Glutamatergic neuron (in vitro differentiated cells): ENCODE results near the gene IL20. TPM values are rescaled to one million over a fixed set of nuclear protein-coding genes. Genes with fewer than 3 reads are reported as not detected.

Experiments
- DNase-seq: peaks from one replicate; pipeline ENCODE4 v3.0.0; 2022
- H3K27ac Mint-ChIP-seq: one replicate; pipeline ENCODE4 v1.8.0; 2020; ENCODE audit warnings: mild to moderate bottlenecking, mixed read lengths, inconsistent platforms; ENCODE audit not compliant: unreplicated experiment
- H3K27me3 Mint-ChIP-seq: one replicate; pipeline ENCODE4 v1.8.0; 2020; ENCODE audit warnings: mild to moderate bottlenecking, moderate library complexity, mixed read lengths, inconsistent platforms; ENCODE audit not compliant: unreplicated experiment
- H3K36me3 Mint-ChIP-seq: one replicate; pipeline ENCODE4 v1.8.0; 2020; ENCODE audit warnings: mild to moderate bottlenecking, mixed read lengths, inconsistent platforms; ENCODE audit not compliant: unreplicated experiment
- H3K4me1 Mint-ChIP-seq: one replicate; pipeline ENCODE4 v1.8.0; 2020; ENCODE audit warnings: mild to moderate bottlenecking, low read depth, mixed read lengths, inconsistent platforms; ENCODE audit not compliant: unreplicated experiment
- H3K4me3 Mint-ChIP-seq: one replicate; pipeline ENCODE4 v1.8.0; 2020; ENCODE audit warnings: mild to moderate bottlenecking, mixed read lengths, inconsistent platforms; ENCODE audit not compliant: unreplicated experiment
- H3K9me3 Mint-ChIP-seq: one replicate; pipeline ENCODE4 v1.8.0; 2020; ENCODE audit warnings: mild to moderate bottlenecking, moderate library complexity, mixed read lengths, inconsistent platforms; ENCODE audit not compliant: unreplicated experiment
- total RNA-seq: library from RNA; stranded (reverse); fragmentation: NEBNext Ultra II Directional; extraction: Animal tissue kit (Norgen Biotek cat#: 25700); gene quantifications from one replicate; pipeline ENCODE4 v1.2.1, GENCODE V29; 2021; ENCODE audit not compliant: unreplicated experiment
- TF ChIP-seq, protein P1 (sequence below): fragments of 200-600 bp; sonication (generic); IDR thresholded peaks from one replicate; pipeline ENCODE4 v1.5.0; 2021; ENCODE audit not compliant: partially characterized antibody, unreplicated experiment

Gene IL20
- total RNA-seq, 1 donor from 2014 or later: not detected

GRCh38 chr1:206912445-206913095 lies 47.1 kb downstream of the IL20 start:
- DNase-seq: peak; percentile 75
- no peak overlapping the region for H3K27ac Mint-ChIP-seq
- peaks cover 13% of the 10 kb centered on the region for H3K27me3 Mint-ChIP-seq
- no peak overlapping the region for H3K4me3 Mint-ChIP-seq
- H3K36me3 Mint-ChIP-seq: no peaks in the 10 kb centered on the region
- H3K4me1 Mint-ChIP-seq: no peaks in the 10 kb centered on the region
- H3K9me3 Mint-ChIP-seq: no peaks in the 10 kb centered on the region
- TF ChIP-seq, protein P1, sequence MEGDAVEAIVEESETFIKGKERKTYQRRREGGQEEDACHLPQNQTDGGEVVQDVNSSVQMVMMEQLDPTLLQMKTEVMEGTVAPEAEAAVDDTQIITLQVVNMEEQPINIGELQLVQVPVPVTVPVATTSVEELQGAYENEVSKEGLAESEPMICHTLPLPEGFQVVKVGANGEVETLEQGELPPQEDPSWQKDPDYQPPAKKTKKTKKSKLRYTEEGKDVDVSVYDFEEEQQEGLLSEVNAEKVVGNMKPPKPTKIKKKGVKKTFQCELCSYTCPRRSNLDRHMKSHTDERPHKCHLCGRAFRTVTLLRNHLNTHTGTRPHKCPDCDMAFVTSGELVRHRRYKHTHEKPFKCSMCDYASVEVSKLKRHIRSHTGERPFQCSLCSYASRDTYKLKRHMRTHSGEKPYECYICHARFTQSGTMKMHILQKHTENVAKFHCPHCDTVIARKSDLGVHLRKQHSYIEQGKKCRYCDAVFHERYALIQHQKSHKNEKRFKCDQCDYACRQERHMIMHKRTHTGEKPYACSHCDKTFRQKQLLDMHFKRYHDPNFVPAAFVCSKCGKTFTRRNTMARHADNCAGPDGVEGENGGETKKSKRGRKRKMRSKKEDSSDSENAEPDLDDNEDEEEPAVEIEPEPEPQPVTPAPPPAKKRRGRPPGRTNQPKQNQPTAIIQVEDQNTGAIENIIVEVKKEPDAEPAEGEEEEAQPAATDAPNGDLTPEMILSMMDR: peak; percentile 85

DNA sequence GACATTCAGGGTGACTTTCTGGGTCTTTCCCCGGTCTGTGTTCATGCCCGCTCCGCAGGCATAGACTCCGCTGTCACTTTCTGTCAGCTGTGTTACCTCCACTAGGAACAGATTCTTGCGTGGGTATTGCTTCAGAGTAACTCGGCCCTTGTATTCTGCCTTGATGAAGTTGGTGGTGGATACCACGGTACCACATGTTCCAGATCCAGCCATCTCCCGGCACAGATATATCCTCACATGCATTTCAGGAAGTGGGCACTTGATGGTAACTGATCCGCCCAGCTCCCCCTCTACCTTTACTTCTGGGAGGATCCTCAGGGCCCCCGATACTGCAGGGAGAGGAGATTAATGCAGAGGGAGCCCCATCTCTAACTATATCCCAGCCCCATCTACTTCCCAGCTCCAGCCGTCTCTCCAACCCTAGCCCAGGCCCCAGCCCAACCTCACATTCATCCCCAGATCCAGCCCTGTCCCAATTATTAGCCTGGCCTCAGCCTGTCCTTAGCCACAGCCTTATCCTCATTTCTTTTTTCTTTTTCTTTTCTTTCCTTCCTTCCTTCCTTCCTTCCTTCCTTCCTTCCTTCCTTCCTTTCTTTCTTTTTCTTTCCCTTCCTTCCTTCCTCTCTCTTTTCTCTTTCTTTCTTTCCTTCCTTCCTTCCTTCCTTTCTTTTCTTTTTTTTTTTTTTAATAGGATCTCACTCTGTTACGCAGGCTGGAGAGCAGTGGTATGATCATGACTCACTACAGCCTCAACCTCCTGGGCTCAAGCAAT lies 48.5 kb downstream of the IL20 start:
- H3K4me1 Mint-ChIP-seq: no peaks in the 10 kb centered on the region
- peaks cover 13% of the 10 kb centered on the region for H3K27me3 Mint-ChIP-seq

DNA sequence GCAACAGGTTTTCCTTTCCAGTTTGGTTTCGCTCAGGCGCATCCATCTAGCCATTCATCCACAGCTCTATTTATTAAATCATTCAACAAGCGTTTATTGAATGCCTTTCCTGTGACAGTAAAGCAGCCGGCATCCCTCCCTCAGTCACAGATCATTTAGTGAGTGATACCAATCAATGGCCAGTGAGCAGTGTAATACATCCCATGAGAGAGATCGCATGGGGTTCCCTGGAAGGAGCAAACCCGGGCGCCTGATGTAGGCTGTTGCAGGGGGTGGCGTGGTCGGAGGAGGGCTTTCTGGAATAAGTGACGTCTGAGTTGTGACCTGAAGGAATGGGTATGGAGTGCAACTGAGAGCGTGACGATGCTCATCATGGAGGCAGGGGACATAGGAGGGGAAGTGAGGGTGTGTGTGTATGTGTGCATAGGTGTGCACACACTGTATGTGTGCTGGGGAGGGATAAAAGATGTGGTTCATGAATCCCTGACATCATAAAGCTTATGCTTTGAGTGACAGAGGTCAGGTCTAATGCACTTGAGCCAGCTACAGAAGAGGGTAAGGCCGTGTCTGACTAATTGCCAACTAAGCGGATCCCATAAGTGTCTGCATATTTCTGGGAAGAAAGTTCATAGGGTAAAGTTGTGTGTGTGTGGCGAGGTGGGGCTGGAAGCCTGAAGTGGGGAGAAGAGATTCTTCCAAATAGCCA lies 49.8 kb downstream of the IL20 start:
- H3K4me1 Mint-ChIP-seq: no peaks in the 10 kb centered on the region
- TF ChIP-seq, protein P1: no peak
- no peaks in the 10 kb centered on the region for H3K9me3 Mint-ChIP-seq
- H3K4me3 Mint-ChIP-seq: no peak overlapping the region
- no peaks in the 10 kb centered on the region for H3K36me3 Mint-ChIP-seq
- DNase-seq: no peak
- H3K27ac Mint-ChIP-seq: no peak overlapping the region
- peaks cover 12% of the 10 kb centered on the region for H3K27me3 Mint-ChIP-seq

More for the DNA sequence above, 48.5 kb downstream of the IL20 start:
- Mint-ChIP-seq H3K4me3 (no peak overlapping the region), H3K27ac (no peak overlapping the region), H3K9me3 (no peaks in the 10 kb centered on the region), H3K36me3 (no peaks in the 10 kb centered on the region)
- TF ChIP-seq, protein P1: no peak
- no peak for DNase-seq

DNA sequence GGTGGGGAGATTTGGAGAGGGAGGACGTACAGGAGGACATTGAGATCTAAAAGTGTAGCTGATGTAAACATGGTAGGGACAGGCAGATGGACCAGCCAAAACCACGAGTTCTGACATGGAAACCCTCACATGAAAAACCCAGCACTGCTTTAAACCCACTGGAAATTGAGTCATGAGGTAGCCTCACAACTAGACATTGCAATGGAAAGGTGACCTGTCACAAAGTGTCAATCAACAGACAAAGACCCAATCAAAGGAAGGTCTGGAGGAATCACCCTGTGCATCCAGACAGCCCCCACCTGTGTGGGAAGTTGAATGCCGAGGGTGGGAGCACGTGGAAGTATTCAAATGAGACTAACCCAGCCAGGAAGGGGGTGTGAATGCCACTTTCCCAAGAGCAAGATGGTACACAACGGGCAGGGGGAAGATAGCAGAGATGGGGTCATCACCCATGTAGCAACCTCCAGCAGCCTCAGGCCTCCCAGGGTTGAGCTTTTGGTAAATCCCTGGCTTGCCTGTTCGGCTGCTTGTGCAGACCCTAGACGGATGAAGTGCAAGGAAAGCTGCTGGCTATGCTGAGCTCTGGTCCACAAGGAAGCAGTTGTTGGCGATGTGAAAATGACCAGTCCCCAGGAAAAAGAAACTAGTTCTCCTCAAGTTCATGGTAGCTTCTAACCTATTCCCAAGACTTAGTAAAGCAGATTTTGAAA lies 50.7 kb downstream of the IL20 start:
- no peaks in the 10 kb centered on the region for H3K4me1 Mint-ChIP-seq
- DNase-seq: no peak
- H3K27me3 Mint-ChIP-seq: peaks cover 12% of the 10 kb centered on the region
- no peak overlapping the region for H3K4me3 Mint-ChIP-seq
- no peak overlapping the region for H3K27ac Mint-ChIP-seq
- H3K9me3 Mint-ChIP-seq: no peaks in the 10 kb centered on the region
- H3K36me3 Mint-ChIP-seq: no peaks in the 10 kb centered on the region
- TF ChIP-seq, protein P1: no peak
